WTC11 (cell line): ENCODE data around the gene EVC.

Source experiments
- CREM ChIP-seq: sonication (generic); formaldehyde crosslinking; IDR thresholded peaks from 2 replicates; pipeline ENCODE4 v1.8.1; 2022; ENCODE audit warnings: mild to moderate bottlenecking, missing genetic modification reagents, moderate library complexity
- ZNF263 ChIP-seq: sonication (generic); formaldehyde crosslinking; IDR thresholded peaks from 2 replicates; pipeline ENCODE4 v1.8.1; 2022; ENCODE audit warnings: low read depth, mild to moderate bottlenecking, moderate library complexity, missing genetic modification reagents
- ZNF317 ChIP-seq: sonication (generic); formaldehyde crosslinking; IDR thresholded peaks from 2 replicates; pipeline ENCODE4 v1.8.1; 2023; ENCODE audit warnings: low read depth, mild to moderate bottlenecking, moderate library complexity, missing genetic modification reagents, borderline replicate concordance
- TF ChIP-seq, protein P1 (sequence below): fragments of 200-600 bp; IDR thresholded peaks from 2 replicates; pipeline ENCODE4 v1.8.0; 2022; ENCODE audit warnings: antibody characterized with exemption
- TF ChIP-seq, protein P2 (sequence below): fragments of 250-450 bp; sonication (Bioruptor Pico); IDR thresholded peaks from 2 replicates; pipeline ENCODE4 v1.9.0; 2021; ENCODE audit warnings: mild to moderate bottlenecking, borderline replicate concordance

DNA sequence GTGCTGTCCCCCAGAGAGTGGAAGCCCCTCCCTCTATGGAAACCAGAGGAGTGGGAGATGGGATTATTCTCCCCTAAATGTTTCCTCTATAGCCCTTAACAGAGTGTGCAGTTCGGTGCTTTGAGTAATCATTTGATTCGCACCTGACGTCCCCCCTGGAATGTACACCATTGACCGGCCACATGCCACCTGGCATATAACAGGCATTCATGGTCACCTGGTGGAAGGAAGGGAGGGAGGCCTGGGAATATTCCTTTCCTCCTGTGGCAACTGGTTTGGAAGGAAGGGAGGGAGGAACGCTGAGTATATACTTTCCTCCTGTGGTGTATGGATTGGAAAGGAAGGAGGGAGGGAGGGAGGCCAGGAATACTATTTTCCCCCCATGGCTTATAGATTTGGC, 104.6 kb downstream of the EVC start:
- TF ChIP-seq, protein P1, sequence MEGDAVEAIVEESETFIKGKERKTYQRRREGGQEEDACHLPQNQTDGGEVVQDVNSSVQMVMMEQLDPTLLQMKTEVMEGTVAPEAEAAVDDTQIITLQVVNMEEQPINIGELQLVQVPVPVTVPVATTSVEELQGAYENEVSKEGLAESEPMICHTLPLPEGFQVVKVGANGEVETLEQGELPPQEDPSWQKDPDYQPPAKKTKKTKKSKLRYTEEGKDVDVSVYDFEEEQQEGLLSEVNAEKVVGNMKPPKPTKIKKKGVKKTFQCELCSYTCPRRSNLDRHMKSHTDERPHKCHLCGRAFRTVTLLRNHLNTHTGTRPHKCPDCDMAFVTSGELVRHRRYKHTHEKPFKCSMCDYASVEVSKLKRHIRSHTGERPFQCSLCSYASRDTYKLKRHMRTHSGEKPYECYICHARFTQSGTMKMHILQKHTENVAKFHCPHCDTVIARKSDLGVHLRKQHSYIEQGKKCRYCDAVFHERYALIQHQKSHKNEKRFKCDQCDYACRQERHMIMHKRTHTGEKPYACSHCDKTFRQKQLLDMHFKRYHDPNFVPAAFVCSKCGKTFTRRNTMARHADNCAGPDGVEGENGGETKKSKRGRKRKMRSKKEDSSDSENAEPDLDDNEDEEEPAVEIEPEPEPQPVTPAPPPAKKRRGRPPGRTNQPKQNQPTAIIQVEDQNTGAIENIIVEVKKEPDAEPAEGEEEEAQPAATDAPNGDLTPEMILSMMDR: no peak
- TF ChIP-seq ZNF263 (CRISPR knock-in tag) (no peak), CREM (CRISPR knock-in tag) (no peak), ZNF317 (CRISPR knock-in tag) (no peak)
- TF ChIP-seq, protein P2, sequence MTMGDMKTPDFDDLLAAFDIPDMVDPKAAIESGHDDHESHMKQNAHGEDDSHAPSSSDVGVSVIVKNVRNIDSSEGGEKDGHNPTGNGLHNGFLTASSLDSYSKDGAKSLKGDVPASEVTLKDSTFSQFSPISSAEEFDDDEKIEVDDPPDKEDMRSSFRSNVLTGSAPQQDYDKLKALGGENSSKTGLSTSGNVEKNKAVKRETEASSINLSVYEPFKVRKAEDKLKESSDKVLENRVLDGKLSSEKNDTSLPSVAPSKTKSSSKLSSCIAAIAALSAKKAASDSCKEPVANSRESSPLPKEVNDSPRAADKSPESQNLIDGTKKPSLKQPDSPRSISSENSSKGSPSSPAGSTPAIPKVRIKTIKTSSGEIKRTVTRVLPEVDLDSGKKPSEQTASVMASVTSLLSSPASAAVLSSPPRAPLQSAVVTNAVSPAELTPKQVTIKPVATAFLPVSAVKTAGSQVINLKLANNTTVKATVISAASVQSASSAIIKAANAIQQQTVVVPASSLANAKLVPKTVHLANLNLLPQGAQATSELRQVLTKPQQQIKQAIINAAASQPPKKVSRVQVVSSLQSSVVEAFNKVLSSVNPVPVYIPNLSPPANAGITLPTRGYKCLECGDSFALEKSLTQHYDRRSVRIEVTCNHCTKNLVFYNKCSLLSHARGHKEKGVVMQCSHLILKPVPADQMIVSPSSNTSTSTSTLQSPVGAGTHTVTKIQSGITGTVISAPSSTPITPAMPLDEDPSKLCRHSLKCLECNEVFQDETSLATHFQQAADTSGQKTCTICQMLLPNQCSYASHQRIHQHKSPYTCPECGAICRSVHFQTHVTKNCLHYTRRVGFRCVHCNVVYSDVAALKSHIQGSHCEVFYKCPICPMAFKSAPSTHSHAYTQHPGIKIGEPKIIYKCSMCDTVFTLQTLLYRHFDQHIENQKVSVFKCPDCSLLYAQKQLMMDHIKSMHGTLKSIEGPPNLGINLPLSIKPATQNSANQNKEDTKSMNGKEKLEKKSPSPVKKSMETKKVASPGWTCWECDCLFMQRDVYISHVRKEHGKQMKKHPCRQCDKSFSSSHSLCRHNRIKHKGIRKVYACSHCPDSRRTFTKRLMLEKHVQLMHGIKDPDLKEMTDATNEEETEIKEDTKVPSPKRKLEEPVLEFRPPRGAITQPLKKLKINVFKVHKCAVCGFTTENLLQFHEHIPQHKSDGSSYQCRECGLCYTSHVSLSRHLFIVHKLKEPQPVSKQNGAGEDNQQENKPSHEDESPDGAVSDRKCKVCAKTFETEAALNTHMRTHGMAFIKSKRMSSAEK (CRISPR knock-in tag): no peak
